Measurements from ENCODE around the gene MKLN1. TPM values are rescaled to one million over a fixed set of nuclear protein-coding genes. Genes with fewer than 3 reads are reported as not detected.

The MKLN1 gene
- polyA plus RNA-seq, 1 of the 3 experiments (the other 2 are of a cell fraction): 11.0 TPM

DNA sequence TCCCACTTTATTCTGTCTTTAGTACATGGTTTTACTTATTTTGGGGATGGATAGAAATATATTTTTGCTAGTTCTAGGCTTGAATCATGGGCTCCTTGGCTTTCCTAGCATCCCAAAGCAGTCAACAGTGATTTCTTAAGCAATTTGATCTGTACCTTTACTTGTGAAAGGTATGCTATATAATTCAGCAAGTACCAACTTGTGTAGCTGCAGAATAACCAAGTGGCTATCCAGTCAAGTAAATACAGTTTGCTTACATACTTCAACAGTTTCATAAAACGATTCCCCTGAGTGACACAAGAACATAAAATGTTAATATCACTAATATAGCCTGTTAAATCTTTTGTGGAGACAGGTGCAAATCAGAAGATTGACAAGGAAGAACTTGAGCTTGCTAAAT is 161.5 kb downstream of the MKLN1 start (continued):
- TF ChIP-seq, protein P1, sequence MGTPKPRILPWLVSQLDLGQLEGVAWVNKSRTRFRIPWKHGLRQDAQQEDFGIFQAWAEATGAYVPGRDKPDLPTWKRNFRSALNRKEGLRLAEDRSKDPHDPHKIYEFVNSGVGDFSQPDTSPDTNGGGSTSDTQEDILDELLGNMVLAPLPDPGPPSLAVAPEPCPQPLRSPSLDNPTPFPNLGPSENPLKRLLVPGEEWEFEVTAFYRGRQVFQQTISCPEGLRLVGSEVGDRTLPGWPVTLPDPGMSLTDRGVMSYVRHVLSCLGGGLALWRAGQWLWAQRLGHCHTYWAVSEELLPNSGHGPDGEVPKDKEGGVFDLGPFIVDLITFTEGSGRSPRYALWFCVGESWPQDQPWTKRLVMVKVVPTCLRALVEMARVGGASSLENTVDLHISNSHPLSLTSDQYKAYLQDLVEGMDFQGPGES (IDR thresholded peaks at IDR 0.05; ENCODE audit: low read depth, low read length): no peak
- TF ChIP-seq MEF2A (IDR thresholded peaks at IDR 0.05; ENCODE audit: borderline replicate concordance, low read depth) (no peak), EP300 (IDR thresholded peaks at IDR 0.05; ENCODE audit: borderline replicate concordance in 1 of 2, low read depth in 1 of 2, low read length in 1 of 2) (no peak), RCOR1 (IDR thresholded peaks at IDR 0.05; ENCODE audit: low read length) (no peak), TCF12 (IDR thresholded peaks at IDR 0.05) (no peak), SMC3 (IDR thresholded peaks at IDR 0.05; ENCODE audit: low read depth, low read length) (no peak), FOSL2 (IDR thresholded peaks at IDR 0.05; ENCODE audit: borderline replicate concordance, low read depth) (no peak), FOXJ3 (CRISPR knock-in tag; IDR thresholded peaks at IDR 0.05) (no peak), GABPA (IDR thresholded peaks at IDR 0.05; ENCODE audit: low read depth) (no peak)
- TF ChIP-seq, protein P2, sequence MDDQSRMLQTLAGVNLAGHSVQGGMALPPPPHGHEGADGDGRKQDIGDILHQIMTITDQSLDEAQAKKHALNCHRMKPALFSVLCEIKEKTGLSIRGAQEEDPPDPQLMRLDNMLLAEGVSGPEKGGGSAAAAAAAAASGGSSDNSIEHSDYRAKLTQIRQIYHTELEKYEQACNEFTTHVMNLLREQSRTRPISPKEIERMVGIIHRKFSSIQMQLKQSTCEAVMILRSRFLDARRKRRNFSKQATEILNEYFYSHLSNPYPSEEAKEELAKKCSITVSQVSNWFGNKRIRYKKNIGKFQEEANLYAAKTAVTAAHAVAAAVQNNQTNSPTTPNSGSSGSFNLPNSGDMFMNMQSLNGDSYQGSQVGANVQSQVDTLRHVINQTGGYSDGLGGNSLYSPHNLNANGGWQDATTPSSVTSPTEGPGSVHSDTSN (IDR thresholded peaks at IDR 0.05): no peak

DNA sequence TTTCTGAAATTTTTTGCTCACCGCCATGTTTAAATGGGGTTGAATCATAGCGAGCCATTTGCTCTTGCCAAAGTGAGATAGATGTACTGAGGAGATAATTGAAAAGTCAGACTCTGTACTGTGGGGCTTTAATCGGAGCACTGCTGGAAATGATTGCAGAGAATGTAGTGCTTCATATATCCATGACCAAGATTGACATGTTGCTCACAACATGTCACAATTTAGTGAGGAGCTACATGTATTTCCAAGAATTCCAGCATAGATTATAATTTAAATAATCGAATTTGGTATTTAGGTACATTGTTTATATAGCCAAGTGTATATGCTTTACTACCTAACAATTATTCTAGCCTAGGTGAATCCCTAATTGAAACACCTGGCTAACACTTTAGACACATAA is 162.2 kb downstream of the MKLN1 start:
- 95% methylated on average over 4 of the region's 4 CpGs for WGBS (ENCODE audit: low lambda C conversion rate)
- H2AFZ ChIP-seq (ENCODE audit: low read depth): no peak overlapping the region
- no peaks in the 10 kb centered on the region for H3K9me3 ChIP-seq
- H3K27me3 ChIP-seq (ENCODE audit: insufficient read depth): no peaks in the 10 kb centered on the region
- TF ChIP-seq GATA2 (CRISPR knock-in tag; IDR thresholded peaks at IDR 0.05) (no peak), SMC3 (IDR thresholded peaks at IDR 0.05; ENCODE audit: low read depth, low read length) (no peak), NFIC (IDR thresholded peaks at IDR 0.05; ENCODE audit: borderline replicate concordance) (no peak), YY1 (IDR thresholded peaks at IDR 0.05; ENCODE audit: low read depth) (no peak), ELF1 (IDR thresholded peaks at IDR 0.05) (no peak)
- TF ChIP-seq, protein P3, sequence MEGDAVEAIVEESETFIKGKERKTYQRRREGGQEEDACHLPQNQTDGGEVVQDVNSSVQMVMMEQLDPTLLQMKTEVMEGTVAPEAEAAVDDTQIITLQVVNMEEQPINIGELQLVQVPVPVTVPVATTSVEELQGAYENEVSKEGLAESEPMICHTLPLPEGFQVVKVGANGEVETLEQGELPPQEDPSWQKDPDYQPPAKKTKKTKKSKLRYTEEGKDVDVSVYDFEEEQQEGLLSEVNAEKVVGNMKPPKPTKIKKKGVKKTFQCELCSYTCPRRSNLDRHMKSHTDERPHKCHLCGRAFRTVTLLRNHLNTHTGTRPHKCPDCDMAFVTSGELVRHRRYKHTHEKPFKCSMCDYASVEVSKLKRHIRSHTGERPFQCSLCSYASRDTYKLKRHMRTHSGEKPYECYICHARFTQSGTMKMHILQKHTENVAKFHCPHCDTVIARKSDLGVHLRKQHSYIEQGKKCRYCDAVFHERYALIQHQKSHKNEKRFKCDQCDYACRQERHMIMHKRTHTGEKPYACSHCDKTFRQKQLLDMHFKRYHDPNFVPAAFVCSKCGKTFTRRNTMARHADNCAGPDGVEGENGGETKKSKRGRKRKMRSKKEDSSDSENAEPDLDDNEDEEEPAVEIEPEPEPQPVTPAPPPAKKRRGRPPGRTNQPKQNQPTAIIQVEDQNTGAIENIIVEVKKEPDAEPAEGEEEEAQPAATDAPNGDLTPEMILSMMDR (IDR thresholded peaks at IDR 0.05): no peak
- TF ChIP-seq, protein P4, sequence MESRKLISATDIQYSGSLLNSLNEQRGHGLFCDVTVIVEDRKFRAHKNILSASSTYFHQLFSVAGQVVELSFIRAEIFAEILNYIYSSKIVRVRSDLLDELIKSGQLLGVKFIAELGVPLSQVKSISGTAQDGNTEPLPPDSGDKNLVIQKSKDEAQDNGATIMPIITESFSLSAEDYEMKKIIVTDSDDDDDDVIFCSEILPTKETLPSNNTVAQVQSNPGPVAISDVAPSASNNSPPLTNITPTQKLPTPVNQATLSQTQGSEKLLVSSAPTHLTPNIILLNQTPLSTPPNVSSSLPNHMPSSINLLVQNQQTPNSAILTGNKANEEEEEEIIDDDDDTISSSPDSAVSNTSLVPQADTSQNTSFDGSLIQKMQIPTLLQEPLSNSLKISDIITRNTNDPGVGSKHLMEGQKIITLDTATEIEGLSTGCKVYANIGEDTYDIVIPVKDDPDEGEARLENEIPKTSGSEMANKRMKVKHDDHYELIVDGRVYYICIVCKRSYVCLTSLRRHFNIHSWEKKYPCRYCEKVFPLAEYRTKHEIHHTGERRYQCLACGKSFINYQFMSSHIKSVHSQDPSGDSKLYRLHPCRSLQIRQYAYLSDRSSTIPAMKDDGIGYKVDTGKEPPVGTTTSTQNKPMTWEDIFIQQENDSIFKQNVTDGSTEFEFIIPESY (IDR thresholded peaks at IDR 0.05; ENCODE audit: borderline replicate concordance, low read depth): no peak
- POLR2A ChIA-PET: no interaction called here
- H3K9ac ChIP-seq: no peak overlapping the region
- no peak overlapping the region for H3K4me2 ChIP-seq
- H3K4me1 ChIP-seq (ENCODE audit: control insufficient read depth in 1 of 2, insufficient read depth in 2 of 2, low read depth in 1 of 2, low read length in 1 of 2): peaks cover 4 to 14% of the 10 kb centered on the region in 2 experiments; a peak in 2 of 4 replicates
- CTCF ChIA-PET: interaction anchor here (0.6 to 12.9 kb wide), 9 partner anchors 11 to 593 kb away, joined by 3 to 91 read pairs (median 4); no protein-coding TSS in a partner anchor
- peaks cover 7% of the 10 kb centered on the region; the same call in 1 of the 2 replicates for H4K20me1 ChIP-seq (ENCODE audit: insufficient read depth)
- peaks cover 31 to 60% of the 10 kb centered on the region in 2 experiments for H3K36me3 ChIP-seq (replicated peaks in 1 of 2; ENCODE audit: control insufficient read depth in 1 of 2, insufficient read depth in 2 of 2, low read length in 1 of 2)
- peaks cover 87% of the 10 kb centered on the region for H3F3A ChIP-seq (replicated peaks; ENCODE audit: insufficient read depth)
- no peak overlapping the region for H3K4me3 ChIP-seq (ENCODE audit: low read depth in 2 of 2, low read length in 1 of 2)
- no peak overlapping the region for H3K27ac ChIP-seq (ENCODE audit: low read depth in 2 of 2, low read length in 1 of 2)
- H3K9me2 ChIP-seq: no peaks in the 10 kb centered on the region
- H3K79me2 ChIP-seq (ENCODE audit: insufficient read depth): no peaks in the 10 kb centered on the region
- DNase-seq: no peak

Measured in SK-N-SH (cell line).